GM19372 (cell line): ENCODE data around the gene DENND1B.
A peak's percentile ranks its signal among the peaks of the same experiment; 100 is the strongest.
"Not testable (repeated sequence)": the region's sequence is repeated elsewhere in the genome, so short reads cannot be mapped to it uniquely, and the experiment has no call there.

Experiments
- ATAC-seq: cut with Tn5 transposase; IDR thresholded peaks from one replicate; pipeline ENCODE4 v1.9.1; 2021; ENCODE audit warnings: mild to moderate bottlenecking, low read depth, moderate library complexity; ENCODE audit not compliant: unreplicated experiment

The DENND1B gene

GRCh38 chr1:197787056-197787455 lies 11.8 kb upstream of the DENND1B start:
- ATAC-seq = no peak

- no peak for ATAC-seq
Measured at GRCh38 chr1:197786280-197786679, 11.0 kb upstream of the DENND1B start.

GRCh38 chr1:197783510-197783948 lies 8.2 kb upstream of the DENND1B start:
- ATAC-seq = no peak

- no peak for ATAC-seq
Measured at GRCh38 chr1:197782722-197783360, 7.6 kb upstream of the DENND1B start.

GRCh38 chr1:197781968-197782721 lies 6.9 kb upstream of the DENND1B start:
- no peak for ATAC-seq

GRCh38 chr1:197779921-197780320 lies 4.6 kb upstream of the DENND1B start:
- ATAC-seq = no peak

- ATAC-seq = no peak
Measured at GRCh38 chr1:197778366-197778945, 3.2 kb upstream of the DENND1B start.

GRCh38 chr1:197776351-197777105 lies 1.2 kb upstream of the DENND1B start:
- no peak for ATAC-seq

- ATAC-seq = peak; percentile 28
Measured at GRCh38 chr1:197774466-197775281, 606 bp downstream of the DENND1B start.

GRCh38 chr1:197773856-197774255 lies 1.4 kb downstream of the DENND1B start:
- ATAC-seq = no peak

GRCh38 chr1:197771904-197772556 lies 3.2 kb downstream of the DENND1B start:
- no peak for ATAC-seq

- no peak for ATAC-seq
Measured at GRCh38 chr1:197771386-197771785, 3.9 kb downstream of the DENND1B start.

- no peak for ATAC-seq
Measured at GRCh38 chr1:197770243-197770642, 5.0 kb downstream of the DENND1B start.

- ATAC-seq = no peak
Measured at GRCh38 chr1:197769287-197769686, 6.0 kb downstream of the DENND1B start.

- no peak for ATAC-seq
Measured at GRCh38 chr1:197768014-197768805, 7.1 kb downstream of the DENND1B start.

GRCh38 chr1:197763769-197764168 lies 11.5 kb downstream of the DENND1B start:
- no peak for ATAC-seq

- no peak for ATAC-seq
Measured at GRCh38 chr1:197763307-197763706, 12.0 kb downstream of the DENND1B start.

- ATAC-seq = peak; percentile 90
Measured at GRCh38 chr1:197761654-197762053, 13.6 kb downstream of the DENND1B start.

GRCh38 chr1:197755553-197755952 lies 19.7 kb downstream of the DENND1B start:
- not testable (repeated sequence) for ATAC-seq
